ENCODE data around the gene CMTR2. TPM values are rescaled to one million over a fixed set of nuclear protein-coding genes. Genes with fewer than 3 reads are reported as not detected.

The CMTR2 gene
- polyA plus RNA-seq, 1 donor: 34.9 TPM

DNA sequence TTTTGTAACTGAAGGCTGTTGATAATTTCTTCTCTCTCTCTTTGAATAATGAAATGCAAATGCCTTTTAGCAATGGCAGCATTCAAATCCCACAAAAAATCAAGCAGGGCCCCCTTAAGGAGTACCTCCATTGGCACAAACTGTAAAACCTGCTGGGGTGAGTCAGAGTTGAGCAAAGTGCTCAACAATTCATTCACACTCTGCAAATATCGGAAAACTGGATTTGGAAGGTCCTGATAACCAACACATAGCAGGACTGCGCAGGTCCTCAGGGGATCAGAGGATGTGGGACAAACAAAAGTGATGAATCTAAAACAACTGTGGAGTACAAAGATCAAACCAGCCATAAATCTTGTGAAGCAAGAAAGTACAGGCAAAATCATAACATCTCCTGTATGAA is 5.6 kb downstream of the CMTR2 start:
- Histone ChIP-seq H3K4me3 (ENCODE audit: low read length) (no peak overlapping the region), H3K27me3 (ENCODE audit: control insufficient read depth, insufficient read depth, low read length) (no peaks in the 10 kb centered on the region), H3K4me1 (ENCODE audit: control insufficient read depth, insufficient read depth, low read length) (peaks cover 3% of the 10 kb centered on the region), H3K36me3 (ENCODE audit: control insufficient read depth, insufficient read depth, low read length) (peaks cover 27% of the 10 kb centered on the region), H3K9me3 (ENCODE audit: control insufficient read depth, low read depth, low read length) (no peaks in the 10 kb centered on the region), H3K27ac (ENCODE audit: low read length) (no peak overlapping the region)
- DNase-seq: no peak
- WGBS (ENCODE audit: insufficient coverage, low lambda C conversion rate): 100% methylated on average over 1 of the region's 2 CpGs

DNA sequence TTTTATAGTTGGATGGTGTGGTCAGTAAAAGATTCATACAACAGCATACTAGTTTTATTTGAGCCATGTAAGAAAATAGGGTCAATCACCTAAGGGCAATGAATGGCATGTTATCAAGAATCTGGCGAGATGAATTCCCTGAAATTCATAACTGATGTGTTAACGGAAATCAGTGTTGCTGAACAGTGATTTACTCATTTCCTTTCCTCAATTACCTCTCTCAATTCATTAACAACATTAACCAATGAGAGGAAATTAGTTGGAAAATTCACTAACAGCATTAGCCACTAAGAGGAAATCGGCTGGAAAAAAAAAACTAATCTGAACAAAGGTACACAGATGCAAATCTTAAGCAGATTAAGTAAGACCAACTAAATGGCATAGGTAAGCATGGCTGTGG is 6.3 kb downstream of the CMTR2 start:
- Histone ChIP-seq H3K36me3 (ENCODE audit: control insufficient read depth, insufficient read depth, low read length) (peaks cover 27% of the 10 kb centered on the region), H3K27ac (ENCODE audit: low read length) (no peak overlapping the region), H3K9me3 (ENCODE audit: control insufficient read depth, low read depth, low read length) (no peaks in the 10 kb centered on the region), H3K4me1 (ENCODE audit: control insufficient read depth, insufficient read depth, low read length) (peaks cover 3% of the 10 kb centered on the region), H3K27me3 (ENCODE audit: control insufficient read depth, insufficient read depth, low read length) (no peaks in the 10 kb centered on the region), H3K4me3 (ENCODE audit: low read length) (no peak overlapping the region)
- 95% methylated on average over 3 of the region's 3 CpGs for WGBS (ENCODE audit: insufficient coverage, low lambda C conversion rate)
- DNase-seq: no peak

DNA sequence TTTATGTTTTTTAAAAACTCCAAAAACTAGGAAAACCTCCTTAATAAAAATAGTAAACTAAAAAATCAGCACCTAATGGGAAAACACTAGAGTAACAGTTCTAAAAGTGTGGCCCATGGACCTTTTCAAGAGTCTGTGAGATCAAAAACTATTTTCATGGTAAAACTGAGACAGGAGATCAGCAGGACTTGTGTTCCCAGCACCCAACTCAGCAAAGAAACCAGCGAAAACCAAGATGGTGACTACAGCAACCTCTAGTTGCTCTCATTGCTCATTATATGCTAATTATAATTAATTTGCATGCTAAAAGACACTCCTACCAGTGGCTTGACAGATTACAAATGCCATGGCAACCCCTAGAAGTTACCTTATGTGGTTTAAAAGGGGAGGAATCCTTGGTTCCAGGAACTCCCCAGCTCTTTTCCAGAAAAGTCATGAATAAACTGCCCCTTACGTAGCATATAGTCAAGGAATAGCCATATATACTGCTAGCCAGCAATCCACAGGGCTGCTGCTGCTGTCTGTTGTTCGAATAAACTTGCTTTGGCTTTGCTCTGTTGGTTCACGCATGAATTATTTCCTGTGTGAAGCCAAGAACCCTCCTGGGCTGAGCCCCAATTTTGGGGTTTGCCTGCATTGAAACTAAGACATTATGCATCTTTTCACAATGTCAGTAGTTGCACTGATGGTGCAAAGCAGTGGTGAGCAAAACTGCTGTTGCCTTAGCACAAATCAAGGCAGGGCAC is 12.4 kb downstream of the CMTR2 start:
- no CpG with 5 or more reads among the region's 4 CpGs for WGBS (ENCODE audit: insufficient coverage, low lambda C conversion rate)

DNA sequence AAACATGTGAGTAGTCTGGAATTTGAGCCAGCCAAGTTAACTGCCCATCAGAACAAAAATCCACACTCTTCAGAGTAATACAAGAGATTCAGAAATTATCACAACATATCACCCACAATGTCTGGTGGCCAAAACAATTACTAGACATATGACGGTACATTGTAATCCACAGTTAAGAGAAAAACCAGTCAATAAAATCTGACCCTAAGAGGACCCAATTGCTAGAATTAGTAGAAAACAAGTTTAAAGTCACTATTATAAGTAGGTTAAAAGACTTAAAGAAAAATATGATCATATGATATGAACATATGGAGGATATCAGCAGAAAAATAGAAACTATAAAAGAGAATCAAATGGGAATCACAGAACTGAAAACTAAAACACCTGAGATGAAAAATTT is 15.8 kb downstream of the CMTR2 start:
- H3K4me3 ChIP-seq (ENCODE audit: low read length): no peak overlapping the region
- H3K27ac ChIP-seq (ENCODE audit: low read length): no peak overlapping the region
- DNase-seq: no peak
- peaks cover 10% of the 10 kb centered on the region for H3K9me3 ChIP-seq (ENCODE audit: control insufficient read depth, low read depth, low read length)
- WGBS (ENCODE audit: insufficient coverage, low lambda C conversion rate): no CpG with 5 or more reads among the region's 1 CpG
- H3K27me3 ChIP-seq (ENCODE audit: control insufficient read depth, insufficient read depth, low read length): no peaks in the 10 kb centered on the region
- no peaks in the 10 kb centered on the region for H3K36me3 ChIP-seq (ENCODE audit: control insufficient read depth, insufficient read depth, low read length)
- no peaks in the 10 kb centered on the region for H3K4me1 ChIP-seq (ENCODE audit: control insufficient read depth, insufficient read depth, low read length)

More for the DNA sequence above, 12.4 kb downstream of the CMTR2 start:
- no peak overlapping the region for H3K27ac ChIP-seq (ENCODE audit: low read length)
- H3K27me3 ChIP-seq (ENCODE audit: control insufficient read depth, insufficient read depth, low read length): no peaks in the 10 kb centered on the region
- no peak overlapping the region for H3K4me3 ChIP-seq (ENCODE audit: low read length)
- H3K4me1 ChIP-seq (ENCODE audit: control insufficient read depth, insufficient read depth, low read length): no peaks in the 10 kb centered on the region
- H3K9me3 ChIP-seq (ENCODE audit: control insufficient read depth, low read depth, low read length): peaks cover 10% of the 10 kb centered on the region
- H3K36me3 ChIP-seq (ENCODE audit: control insufficient read depth, insufficient read depth, low read length): no peaks in the 10 kb centered on the region
- DNase-seq: no peak

DNA sequence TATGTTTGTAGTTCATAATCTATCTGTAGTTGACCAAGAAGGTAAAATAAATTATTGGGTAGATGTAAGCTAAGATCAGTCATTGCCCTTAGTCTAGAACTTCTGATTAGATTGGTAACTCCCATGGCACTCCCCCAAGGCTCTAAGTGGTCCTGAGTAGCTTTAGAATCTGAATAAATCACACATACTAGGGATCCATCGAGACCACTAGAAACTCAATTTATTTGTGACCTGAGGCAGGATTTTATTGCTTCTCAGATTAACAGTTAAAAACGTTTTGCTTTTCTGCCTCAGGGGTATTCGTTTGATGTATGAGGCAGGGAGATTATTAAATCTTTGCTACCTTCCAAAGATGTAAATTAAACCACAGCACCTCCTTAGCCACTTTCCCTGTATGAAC is 24.9 kb downstream of the CMTR2 start:
- Histone ChIP-seq H3K36me3 (ENCODE audit: control insufficient read depth, insufficient read depth, low read length) (no peaks in the 10 kb centered on the region), H3K27me3 (ENCODE audit: control insufficient read depth, insufficient read depth, low read length) (no peaks in the 10 kb centered on the region), H3K4me1 (ENCODE audit: control insufficient read depth, insufficient read depth, low read length) (no peaks in the 10 kb centered on the region), H3K27ac (ENCODE audit: low read length) (no peak overlapping the region), H3K4me3 (ENCODE audit: low read length) (no peak overlapping the region), H3K9me3 (ENCODE audit: control insufficient read depth, low read depth, low read length) (no peaks in the 10 kb centered on the region)
- WGBS (ENCODE audit: insufficient coverage, low lambda C conversion rate): 65% methylated on average over 2 of the region's 3 CpGs
- DNase-seq: no peak

DNA sequence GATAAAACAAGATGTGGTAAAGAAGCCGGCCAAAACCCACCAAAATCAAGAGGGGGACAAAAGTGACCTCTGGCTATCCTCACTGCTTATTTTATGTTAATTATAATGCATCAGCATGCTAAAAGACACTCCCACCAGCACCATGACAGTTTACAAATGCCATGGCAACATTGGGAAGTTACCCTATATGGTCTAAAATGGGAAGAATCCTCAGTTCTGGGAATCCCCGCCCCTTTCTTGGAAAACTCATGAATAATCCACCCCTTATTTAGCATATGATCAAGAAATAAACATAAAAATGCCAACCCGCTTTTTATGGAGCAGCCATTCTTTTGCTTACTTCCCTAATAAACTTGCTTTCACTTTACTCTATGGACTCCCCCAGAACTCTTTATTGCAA is 25.6 kb downstream of the CMTR2 start:
- H3K4me3 ChIP-seq (ENCODE audit: low read length): no peak overlapping the region
- no peaks in the 10 kb centered on the region for H3K9me3 ChIP-seq (ENCODE audit: control insufficient read depth, low read depth, low read length)
- H3K36me3 ChIP-seq (ENCODE audit: control insufficient read depth, insufficient read depth, low read length): no peaks in the 10 kb centered on the region
- WGBS (ENCODE audit: insufficient coverage, low lambda C conversion rate): 100% methylated on average over 1 of the region's 3 CpGs
- H3K4me1 ChIP-seq (ENCODE audit: control insufficient read depth, insufficient read depth, low read length): no peaks in the 10 kb centered on the region
- no peaks in the 10 kb centered on the region for H3K27me3 ChIP-seq (ENCODE audit: control insufficient read depth, insufficient read depth, low read length)
- H3K27ac ChIP-seq (ENCODE audit: low read length): no peak overlapping the region
- no peak for DNase-seq

DNA sequence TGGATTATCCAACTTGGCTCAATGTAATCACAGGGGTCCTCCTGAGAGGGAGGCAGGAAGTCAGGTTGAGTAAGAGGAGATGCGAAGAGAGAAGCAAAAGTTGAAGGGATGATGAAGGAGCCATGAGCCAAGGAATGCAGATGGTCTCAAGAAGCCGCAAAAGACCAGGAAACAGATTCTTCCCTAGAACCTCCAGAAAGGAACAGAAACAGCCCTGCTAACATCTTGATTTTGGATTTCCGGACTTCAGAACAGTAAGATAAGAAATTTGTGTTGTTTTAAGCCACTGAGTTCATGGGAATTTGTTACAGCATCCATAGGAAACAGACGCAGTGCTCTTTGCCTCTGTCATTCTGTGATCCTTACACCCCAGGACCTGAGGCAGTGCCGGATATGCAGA is 26.8 kb downstream of the CMTR2 start:
- no peak overlapping the region for H3K27ac ChIP-seq (ENCODE audit: low read length)
- no peak for DNase-seq

DNA sequence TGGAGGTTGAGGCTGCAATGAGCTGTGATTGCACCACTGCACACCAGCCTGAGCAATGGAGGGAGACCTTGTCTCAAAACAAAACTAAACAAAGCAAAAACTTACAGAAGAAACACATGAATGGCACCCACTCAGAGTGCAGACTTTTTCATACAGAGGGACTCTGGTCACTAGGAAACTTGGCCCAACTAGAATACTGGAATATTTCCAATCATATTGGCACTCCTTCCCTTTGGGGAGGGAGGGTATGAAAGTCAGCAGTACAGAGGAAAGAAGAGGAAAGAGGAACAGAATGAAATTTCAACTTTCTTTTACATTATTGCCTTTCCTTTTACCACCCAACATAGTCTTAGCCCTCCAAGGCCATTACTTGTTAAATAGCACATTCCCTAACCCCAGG is 28.2 kb downstream of the CMTR2 start:
- DNase-seq: no peak

More for the DNA sequence above, 26.8 kb downstream of the CMTR2 start:
- H3K9me3 ChIP-seq (ENCODE audit: control insufficient read depth, low read depth, low read length): no peaks in the 10 kb centered on the region
- H3K4me1 ChIP-seq (ENCODE audit: control insufficient read depth, insufficient read depth, low read length): no peaks in the 10 kb centered on the region
- no peak overlapping the region for H3K4me3 ChIP-seq (ENCODE audit: low read length)
- no peaks in the 10 kb centered on the region for H3K27me3 ChIP-seq (ENCODE audit: control insufficient read depth, insufficient read depth, low read length)
- 80% methylated on average over 1 of the region's 5 CpGs for WGBS (ENCODE audit: insufficient coverage, low lambda C conversion rate)
- H3K36me3 ChIP-seq (ENCODE audit: control insufficient read depth, insufficient read depth, low read length): no peaks in the 10 kb centered on the region

DNA sequence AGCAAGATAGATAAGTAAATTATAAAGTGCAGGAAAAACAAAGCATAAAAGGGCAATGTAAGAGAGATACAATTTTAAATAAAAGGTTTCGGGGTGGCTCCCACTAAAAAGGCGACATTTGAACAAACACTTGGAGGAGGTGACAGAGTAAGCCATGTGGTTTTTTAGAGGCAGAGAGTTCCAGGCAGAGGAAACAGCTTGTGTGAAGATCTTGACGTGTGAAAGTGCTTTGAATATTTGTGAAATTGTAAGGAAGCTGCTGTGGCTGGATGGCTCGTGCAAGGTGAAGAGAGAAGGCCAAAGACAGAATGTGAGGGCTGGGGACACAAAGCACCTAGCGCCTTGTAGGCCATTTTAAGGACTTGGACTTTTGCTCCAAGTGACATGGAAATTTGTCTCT is 30.1 kb downstream of the CMTR2 start:
- WGBS (ENCODE audit: insufficient coverage, low lambda C conversion rate): 73% methylated on average over 3 of the region's 5 CpGs
- DNase-seq: no peak
- Histone ChIP-seq H3K27me3 (ENCODE audit: control insufficient read depth, insufficient read depth, low read length) (no peaks in the 10 kb centered on the region), H3K36me3 (ENCODE audit: control insufficient read depth, insufficient read depth, low read length) (no peaks in the 10 kb centered on the region), H3K27ac (ENCODE audit: low read length) (no peak overlapping the region), H3K4me1 (ENCODE audit: control insufficient read depth, insufficient read depth, low read length) (no peaks in the 10 kb centered on the region), H3K9me3 (ENCODE audit: control insufficient read depth, low read depth, low read length) (no peaks in the 10 kb centered on the region), H3K4me3 (ENCODE audit: low read length) (no peak overlapping the region)

More for the DNA sequence above, 28.2 kb downstream of the CMTR2 start:
- Histone ChIP-seq H3K4me3 (ENCODE audit: low read length) (no peak overlapping the region), H3K9me3 (ENCODE audit: control insufficient read depth, low read depth, low read length) (no peaks in the 10 kb centered on the region), H3K27me3 (ENCODE audit: control insufficient read depth, insufficient read depth, low read length) (no peaks in the 10 kb centered on the region), H3K27ac (ENCODE audit: low read length) (no peak overlapping the region), H3K36me3 (ENCODE audit: control insufficient read depth, insufficient read depth, low read length) (no peaks in the 10 kb centered on the region), H3K4me1 (ENCODE audit: control insufficient read depth, insufficient read depth, low read length) (no peaks in the 10 kb centered on the region)

DNA sequence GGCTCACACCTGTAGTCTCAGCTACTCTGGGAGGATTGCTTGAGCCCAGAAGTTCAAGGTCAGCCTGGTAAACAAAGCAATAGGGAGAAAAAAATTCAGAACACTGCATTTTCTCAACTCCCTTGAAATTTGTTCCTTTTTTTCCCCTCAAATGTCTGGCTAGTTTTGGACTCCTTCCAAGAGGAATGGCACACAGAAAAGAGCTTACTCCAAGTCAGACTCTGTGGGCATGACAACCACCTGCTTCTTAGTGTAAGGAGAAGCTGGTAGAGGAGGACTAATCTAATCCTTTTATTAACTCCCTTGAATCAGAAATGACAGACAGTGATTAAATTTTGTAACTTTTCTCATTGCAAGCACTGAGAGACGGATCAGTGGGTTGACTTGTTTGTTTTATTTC is 30.8 kb downstream of the CMTR2 start:
- Histone ChIP-seq H3K27me3 (ENCODE audit: control insufficient read depth, insufficient read depth, low read length) (no peaks in the 10 kb centered on the region), H3K36me3 (ENCODE audit: control insufficient read depth, insufficient read depth, low read length) (no peaks in the 10 kb centered on the region), H3K4me1 (ENCODE audit: control insufficient read depth, insufficient read depth, low read length) (no peaks in the 10 kb centered on the region), H3K4me3 (ENCODE audit: low read length) (no peak overlapping the region), H3K9me3 (ENCODE audit: control insufficient read depth, low read depth, low read length) (no peaks in the 10 kb centered on the region), H3K27ac (ENCODE audit: low read length) (no peak overlapping the region)
- no peak for DNase-seq
- WGBS (ENCODE audit: insufficient coverage, low lambda C conversion rate): 60% methylated on average over 1 of the region's 1 CpG

DNA sequence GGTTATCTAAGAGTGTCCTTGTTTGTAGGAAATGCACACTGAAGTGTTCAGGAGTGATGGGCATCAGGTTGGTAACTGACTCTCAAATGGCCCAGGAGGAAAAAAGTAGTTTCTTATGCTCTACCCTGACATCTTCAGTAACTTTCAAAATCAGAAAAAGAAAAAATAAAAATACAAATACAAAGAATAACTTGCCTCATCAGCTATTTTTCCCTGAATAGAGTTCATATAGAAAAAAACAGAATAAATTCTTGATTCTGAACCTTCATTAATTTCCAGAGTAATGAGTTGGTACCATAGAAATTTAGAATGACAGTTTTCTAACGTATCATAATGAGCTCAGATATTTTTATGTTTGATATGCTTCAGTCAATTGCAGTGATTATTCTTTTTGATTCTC is 31.4 kb downstream of the CMTR2 start:
- Histone ChIP-seq H3K36me3 (ENCODE audit: control insufficient read depth, insufficient read depth, low read length) (no peaks in the 10 kb centered on the region), H3K4me3 (ENCODE audit: low read length) (no peak overlapping the region), H3K27me3 (ENCODE audit: control insufficient read depth, insufficient read depth, low read length) (no peaks in the 10 kb centered on the region), H3K9me3 (ENCODE audit: control insufficient read depth, low read depth, low read length) (no peaks in the 10 kb centered on the region), H3K27ac (ENCODE audit: low read length) (no peak overlapping the region), H3K4me1 (ENCODE audit: control insufficient read depth, insufficient read depth, low read length) (no peaks in the 10 kb centered on the region)
- 67% methylated on average over 1 of the region's 1 CpG for WGBS (ENCODE audit: insufficient coverage, low lambda C conversion rate)
- no peak for DNase-seq

Measured in large intestine (tissue), 3 donors.